Measurements from ENCODE around the gene APC2.

DNA sequence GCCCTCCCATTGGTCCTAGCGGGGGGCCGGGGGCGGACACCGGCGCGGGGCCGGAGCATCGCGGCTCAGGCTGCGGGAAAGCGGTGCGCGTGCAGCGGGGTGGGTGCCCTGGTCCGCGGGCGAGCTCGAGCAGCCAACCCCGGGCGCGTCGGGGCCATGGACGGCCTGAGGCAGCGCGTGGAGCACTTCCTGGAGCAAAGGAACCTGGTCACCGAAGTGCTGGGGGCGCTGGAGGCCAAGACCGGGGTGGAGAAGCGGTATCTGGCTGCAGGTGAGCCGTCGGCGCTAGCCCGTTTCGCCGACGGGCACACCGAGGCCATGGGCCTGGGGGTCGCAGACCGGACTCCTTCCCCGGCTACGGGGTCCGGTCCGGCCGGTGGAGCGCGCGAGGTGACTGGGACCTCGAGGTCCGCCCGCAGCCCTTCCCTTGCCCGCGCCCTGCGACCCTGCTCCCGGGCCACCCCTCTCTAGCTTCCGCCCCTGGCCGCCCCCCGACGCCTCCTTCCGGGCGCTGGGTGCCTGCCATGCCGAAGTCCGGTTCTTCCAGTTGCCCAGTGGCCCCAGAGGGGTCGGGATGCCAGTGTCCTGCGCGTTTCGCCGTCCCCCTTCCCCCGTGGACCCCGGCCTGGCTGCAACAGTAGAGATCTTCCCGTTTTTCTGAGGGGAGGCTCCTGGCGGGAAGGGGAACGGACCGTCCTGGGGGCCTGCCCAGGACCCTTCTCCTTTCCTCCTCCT, 41.4 kb downstream of the APC2 start, which contains the start of gene REEP6:
- TF ChIP-seq RELA (CRISPR knock-in tag; IDR thresholded peaks at IDR 0.05; ENCODE audit: borderline replicate concordance) (peak; percentile 65; the same call in 1 of the 2 replicates), CTCF (IDR thresholded peaks at IDR 0.05) (no peak), ATF3 (CRISPR knock-in tag; conservative IDR thresholded peaks at IDR 0.05) (no peak), JUN (CRISPR knock-in tag; IDR thresholded peaks at IDR 0.05) (no peak), USF2 (CRISPR knock-in tag; IDR thresholded peaks at IDR 0.05) (no peak), NFYB (CRISPR knock-in tag; conservative IDR thresholded peaks at IDR 0.05; ENCODE audit: low read depth) (no peak)
- TF ChIP-seq, protein P1, sequence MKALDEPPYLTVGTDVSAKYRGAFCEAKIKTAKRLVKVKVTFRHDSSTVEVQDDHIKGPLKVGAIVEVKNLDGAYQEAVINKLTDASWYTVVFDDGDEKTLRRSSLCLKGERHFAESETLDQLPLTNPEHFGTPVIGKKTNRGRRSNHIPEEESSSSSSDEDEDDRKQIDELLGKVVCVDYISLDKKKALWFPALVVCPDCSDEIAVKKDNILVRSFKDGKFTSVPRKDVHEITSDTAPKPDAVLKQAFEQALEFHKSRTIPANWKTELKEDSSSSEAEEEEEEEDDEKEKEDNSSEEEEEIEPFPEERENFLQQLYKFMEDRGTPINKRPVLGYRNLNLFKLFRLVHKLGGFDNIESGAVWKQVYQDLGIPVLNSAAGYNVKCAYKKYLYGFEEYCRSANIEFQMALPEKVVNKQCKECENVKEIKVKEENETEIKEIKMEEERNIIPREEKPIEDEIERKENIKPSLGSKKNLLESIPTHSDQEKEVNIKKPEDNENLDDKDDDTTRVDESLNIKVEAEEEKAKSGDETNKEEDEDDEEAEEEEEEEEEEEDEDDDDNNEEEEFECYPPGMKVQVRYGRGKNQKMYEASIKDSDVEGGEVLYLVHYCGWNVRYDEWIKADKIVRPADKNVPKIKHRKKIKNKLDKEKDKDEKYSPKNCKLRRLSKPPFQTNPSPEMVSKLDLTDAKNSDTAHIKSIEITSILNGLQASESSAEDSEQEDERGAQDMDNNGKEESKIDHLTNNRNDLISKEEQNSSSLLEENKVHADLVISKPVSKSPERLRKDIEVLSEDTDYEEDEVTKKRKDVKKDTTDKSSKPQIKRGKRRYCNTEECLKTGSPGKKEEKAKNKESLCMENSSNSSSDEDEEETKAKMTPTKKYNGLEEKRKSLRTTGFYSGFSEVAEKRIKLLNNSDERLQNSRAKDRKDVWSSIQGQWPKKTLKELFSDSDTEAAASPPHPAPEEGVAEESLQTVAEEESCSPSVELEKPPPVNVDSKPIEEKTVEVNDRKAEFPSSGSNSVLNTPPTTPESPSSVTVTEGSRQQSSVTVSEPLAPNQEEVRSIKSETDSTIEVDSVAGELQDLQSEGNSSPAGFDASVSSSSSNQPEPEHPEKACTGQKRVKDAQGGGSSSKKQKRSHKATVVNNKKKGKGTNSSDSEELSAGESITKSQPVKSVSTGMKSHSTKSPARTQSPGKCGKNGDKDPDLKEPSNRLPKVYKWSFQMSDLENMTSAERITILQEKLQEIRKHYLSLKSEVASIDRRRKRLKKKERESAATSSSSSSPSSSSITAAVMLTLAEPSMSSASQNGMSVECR (CRISPR knock-in tag; IDR thresholded peaks at IDR 0.05; ENCODE audit: borderline replicate concordance) = no peak; the same call in 1 of the 2 replicates

All from WTC11 (cell line).